Measurements from ENCODE around the gene KRTAP22-1.

Gene KRTAP22-1

DNA sequence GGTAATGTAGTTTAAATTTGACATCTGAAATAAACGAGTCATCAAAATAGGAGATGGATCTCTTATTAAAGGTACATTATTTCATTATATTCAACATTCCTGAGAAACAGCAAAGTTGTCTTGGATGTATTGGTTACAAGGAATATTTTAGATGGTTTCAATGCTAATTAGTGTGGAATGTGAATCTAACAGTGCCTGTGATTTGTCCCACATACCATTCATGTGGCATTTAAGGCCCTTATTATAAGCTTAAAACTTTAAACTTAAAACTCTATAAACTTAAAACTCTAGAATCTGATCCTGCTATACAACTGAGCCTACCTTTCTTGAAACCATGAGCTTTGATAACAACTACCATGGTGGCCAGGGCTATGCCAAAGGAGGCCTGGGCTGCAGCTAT is at the start of gene KRTAP22-1:
Gene KRTAP22-1, plus strand, starts transcription at position 301 of the 400 bp plus-strand sequence.
- no peak for DNase-seq

- no peak for DNase-seq
These were observed 48.1 kb upstream of the KRTAP22-1 start for GRCh38 chr21:30552782-30553181.

DNA sequence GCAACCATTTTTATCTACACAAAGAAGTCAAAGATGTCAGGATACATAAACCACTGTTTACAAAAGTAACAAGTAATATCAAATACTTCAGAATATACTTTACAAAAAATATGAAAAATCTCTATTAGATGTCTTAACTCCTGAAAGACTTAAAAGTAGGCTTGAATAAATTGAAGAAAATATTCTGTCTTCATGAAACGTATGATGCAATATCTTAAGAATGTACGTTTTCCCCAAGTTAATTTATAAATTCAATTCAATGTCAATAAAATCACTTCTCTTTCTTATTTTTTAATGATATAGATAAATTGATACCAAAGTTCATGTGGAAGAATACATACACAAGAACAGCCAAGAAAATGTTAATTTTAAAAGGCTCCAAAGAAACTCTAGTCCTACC is 45.8 kb upstream of the KRTAP22-1 start:
- DNase-seq = no peak

DNA sequence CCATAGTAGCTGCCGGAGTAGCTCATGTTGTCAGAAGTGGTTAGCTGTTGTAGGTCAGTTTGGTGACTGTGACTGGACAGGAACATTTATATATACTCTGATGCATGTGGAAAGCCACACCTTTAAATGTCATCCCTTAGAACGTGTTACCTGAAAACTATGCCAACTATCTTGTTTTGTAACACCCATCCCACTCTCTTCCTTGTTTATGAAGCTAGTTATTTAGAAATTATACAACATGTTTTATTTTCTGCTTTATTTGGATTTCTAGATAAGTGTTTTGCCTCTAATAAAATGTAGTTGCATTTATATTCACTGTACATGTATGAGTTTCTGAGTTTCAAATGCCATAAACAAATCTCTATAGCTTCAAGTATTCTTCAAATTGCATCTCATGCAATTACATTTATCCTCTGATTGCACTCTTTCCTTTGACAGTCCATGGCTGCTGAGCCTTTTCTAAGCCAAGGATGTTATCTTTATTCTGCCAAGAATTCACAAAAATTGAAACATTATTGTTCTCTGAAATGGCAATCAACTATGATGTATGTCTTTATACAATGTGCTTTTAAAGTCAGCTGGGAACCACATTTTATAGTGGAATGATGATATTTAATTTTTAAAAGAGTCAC is 39.5 kb upstream of the KRTAP22-1 start, which contains the start of gene KRTAP19-7:
Gene KRTAP19-7, minus strand, starts transcription at position 51 of the 632 bp plus-strand sequence. Its CDS starts 25 bp downstream, at position 26.
- DNase-seq = no peak

DNA sequence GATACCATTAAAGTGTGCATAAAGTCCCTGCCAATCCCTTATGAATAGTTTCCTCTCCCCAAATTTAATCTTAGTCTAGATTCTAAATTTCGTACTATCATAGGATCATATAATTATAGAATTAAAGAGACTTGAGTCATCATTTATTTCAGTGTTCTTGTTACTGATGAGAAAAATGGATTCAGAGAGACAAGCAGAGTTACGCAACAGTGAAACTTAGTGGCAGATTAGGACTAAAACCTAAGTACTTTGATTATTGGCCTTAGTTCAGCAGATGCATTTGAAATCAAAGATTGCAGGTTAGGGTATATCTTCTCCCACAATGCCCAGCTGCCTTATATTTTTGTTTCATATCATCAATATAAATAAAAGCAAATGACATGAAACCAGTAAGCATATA is 38.9 kb upstream of the KRTAP22-1 start:
- DNase-seq = no peak

DNA sequence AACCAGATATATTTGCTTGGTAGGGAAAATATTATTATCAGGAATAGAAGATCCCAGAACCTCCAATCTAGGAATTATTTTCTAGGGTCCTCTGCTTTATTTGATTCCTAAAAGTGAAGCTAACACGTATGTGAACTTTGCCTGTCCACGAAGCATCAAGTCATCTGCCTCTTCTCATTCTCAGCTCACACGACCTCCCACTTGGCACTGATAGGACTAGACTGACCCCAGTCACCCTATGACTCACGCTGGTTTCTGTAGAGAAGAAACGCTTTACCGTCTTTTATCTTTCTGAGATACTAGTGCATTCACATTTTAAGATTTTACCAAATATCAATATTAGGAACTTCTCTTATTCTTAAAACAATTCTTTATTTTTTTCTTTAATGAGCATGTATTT is 37.8 kb upstream of the KRTAP22-1 start:
- no peak for DNase-seq

DNA sequence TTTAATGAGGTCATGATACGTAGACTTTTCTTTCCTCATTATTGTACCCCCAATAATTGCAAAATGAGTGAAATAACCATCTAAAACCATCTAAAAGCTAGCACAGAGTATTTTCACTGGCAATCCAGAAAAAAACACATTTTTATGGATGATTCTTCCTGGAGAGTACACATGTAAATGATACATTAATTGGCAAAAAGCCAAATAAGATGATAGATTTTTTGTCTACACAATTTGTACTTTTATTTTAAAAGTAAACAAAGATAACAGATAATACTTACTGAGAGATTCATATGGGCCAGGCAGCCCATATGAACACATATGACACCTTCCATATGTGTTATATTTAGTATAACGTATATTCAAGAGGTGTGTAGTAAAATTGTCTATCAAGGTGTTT is 37.3 kb upstream of the KRTAP22-1 start:
- no peak for DNase-seq

GRCh38 chr21:30567617-30568016 is 33.3 kb upstream of the KRTAP22-1 start:
- DNase-seq = no peak

DNA sequence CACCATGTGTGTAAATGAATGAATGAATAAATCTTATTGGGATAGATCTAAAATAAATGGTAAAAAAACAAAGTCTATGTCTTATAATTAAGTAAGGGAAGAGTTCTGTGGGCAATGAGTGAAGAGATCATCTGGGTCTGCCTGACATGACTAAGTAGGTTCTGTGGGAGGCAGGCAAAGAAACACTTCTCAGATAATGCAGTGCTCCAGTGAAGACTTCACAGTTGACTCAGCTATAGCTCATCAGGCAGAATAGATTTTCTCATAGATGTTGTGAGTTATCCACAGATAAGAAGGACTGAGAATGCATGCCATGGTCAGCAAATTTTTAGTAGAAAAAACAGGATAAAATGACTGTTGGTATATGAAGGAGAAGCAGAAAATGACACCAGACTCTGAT is 23.1 kb upstream of the KRTAP22-1 start:
- no peak for DNase-seq

DNA sequence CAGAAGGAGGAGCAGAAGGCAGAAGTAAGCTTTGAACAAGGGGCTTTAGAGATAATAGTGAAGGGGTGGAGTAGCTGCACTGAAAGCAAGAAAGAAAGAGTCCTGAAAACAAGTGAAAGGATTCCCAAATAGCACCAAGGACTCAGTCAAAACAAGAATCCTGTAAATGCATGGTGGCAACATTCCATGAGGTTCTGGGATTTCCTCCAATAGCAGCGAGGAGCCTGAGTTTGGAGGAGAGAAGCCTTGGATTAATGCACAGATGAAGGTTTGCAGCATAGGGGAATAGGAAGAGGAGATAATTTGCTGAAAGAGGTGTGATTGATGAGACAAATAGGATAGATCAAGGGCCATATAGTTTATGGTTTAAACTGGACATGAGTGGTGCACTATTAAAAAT is 21.5 kb upstream of the KRTAP22-1 start:
- no peak for DNase-seq

DNA sequence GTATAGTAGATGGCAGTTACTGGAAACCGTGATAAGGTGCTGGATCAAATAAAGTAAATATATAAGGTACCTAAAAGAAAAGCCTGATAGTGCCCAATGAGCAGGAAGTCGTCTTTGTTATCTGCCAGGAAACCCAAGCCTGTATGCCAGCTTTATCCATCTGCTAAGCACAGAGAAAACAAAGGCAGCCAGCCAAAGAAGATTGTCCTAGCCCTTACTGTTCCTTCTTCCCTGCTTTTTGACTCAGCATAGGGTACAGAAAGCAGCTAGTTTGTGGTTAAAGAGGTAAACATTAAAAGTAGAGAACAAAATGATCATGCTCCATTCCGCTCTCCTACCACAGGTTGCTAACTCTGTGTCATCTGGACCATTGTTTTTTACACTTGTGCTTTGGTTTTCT is 20.8 kb upstream of the KRTAP22-1 start:
- no peak for DNase-seq

DNA sequence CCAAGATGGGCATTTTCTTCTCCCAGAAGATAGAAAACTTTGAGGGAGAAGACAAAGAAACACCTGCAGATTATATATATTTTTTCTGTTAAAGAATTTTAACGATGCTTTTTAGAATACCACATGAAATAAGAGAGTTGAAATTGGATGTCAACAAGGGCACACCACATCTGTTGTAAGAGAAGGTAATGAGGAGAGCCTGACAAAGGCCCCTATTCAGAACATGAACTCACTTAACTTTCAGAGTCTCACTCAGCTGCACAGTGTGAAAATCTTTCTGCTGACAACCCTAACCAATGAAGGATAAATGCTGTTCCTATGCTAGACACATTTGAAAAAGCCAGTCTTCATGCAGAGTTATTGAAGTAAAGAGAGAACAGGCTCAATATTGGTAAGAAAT is 18.0 kb upstream of the KRTAP22-1 start:
- DNase-seq = no peak

GRCh38 chr21:30590297-30590696 is 10.6 kb upstream of the KRTAP22-1 start, which contains the start of gene KRTAP22-2:
Gene KRTAP22-2, minus strand, starts transcription at chr21:30590397.
- DNase-seq = no peak

DNA sequence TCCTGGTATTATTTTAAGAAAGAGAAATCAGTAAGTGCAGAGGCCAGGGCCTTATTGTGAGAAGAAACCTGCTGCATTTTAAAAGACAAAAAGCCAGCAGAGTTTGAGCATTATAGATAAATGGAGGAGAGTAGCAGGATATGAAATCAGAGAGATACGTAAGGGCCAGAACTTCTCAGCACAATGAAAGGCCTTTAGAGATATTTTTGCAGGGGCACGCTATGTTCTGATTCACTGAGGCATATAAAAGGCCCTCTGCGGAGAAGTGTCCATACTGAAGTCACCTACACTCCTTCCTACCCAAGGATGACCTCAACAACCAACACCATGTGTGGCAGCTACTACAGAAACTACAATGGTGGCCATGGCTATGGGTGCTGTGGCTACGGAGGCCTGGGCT is 8.7 kb upstream of the KRTAP22-1 start, which contains the start of gene KRTAP6-3:
Gene KRTAP6-3, plus strand, starts transcription at position 301 of the 400 bp plus-strand sequence. Its CDS starts 6 bp downstream, at position 307.
- no peak for DNase-seq

DNA sequence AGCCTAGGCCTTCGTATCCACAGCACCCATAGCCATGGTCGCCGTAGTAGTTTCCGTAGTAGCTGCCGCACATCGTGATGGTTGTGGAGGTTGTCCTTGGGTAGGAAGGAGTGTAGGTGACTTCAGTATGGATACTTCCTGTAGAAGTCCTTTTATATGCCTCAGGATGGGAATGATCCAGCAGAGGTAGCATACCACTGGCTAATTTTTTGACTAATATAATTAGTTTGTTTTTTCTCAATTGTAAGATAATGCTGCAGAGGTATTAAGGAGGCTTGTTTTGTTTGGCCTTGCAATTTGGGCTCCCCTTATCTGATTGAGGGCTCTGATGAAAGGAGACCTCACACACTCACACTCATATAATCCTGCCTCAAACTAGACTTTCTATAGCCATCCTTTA is 2.1 kb upstream of the KRTAP22-1 start, which contains the start of gene KRTAP6-2:
Gene KRTAP6-2, minus strand, starts transcription at position 101 of the 400 bp plus-strand sequence. Its CDS starts 28 bp downstream, at position 73.
- no peak for DNase-seq

GRCh38 chr21:30605968-30606367 is 5.1 kb downstream of the KRTAP22-1 start:
- no peak for DNase-seq

DNA sequence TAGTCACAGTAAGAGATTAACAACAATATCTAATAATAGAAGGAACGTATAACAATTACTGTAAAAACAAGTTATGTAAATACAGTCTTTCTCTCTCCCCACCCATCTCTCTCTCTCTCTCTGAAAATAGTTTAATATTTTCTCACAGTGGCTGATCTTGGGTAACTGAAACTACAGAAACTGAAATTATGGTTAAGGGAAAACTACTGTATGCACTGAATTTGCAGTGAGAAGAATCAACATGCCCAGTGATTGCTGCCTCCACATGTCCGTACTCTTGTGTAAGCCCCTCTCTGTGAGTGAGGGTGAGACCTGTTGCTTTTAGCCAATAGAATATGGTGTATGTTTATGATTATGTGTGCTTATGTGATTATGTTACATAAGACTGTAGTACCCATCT is 11.2 kb downstream of the KRTAP22-1 start:
- DNase-seq = no peak

DNA sequence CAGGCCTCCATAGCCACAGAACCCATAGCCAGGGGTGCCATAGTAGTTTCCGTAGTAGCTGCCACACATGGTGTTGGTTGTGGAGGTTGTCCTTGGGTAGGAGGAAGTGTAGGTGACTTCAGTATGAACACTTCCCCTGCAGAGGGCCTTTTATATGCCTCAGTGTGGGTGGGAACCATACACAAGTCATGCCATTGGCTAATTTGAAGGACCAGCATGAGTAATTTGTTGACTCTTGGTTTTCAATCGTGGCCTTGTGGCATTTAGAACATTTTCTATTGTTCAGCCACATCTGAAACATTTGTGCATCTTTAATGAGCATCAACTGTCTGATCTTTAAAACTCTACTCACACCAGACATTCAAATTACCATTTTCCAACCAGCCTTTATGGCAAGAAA is 12.9 kb downstream of the KRTAP22-1 start, which contains the start of gene KRTAP6-1:
Gene KRTAP6-1, minus strand, starts transcription at position 95 of the 400 bp plus-strand sequence. Its CDS starts 26 bp downstream, at position 69.
- DNase-seq = no peak

DNA sequence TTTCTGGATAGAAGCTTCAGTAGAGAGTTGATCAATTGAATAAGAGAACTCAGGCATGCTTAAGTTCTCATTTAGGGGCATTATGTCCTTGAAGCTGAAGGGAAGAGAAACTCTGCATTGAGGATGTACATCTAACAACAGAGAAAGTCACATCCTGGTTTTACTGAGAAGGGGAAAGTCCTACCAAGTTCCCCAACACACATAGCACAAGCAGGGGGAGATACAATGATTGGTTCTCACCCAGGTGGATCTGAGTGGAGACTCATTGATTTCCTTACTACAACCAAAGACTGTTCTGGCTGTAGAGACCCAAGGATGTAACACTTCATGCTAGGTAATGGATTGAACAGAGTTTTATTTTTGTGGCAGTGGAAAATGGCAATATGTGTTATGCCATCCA is 14.3 kb downstream of the KRTAP22-1 start:
- DNase-seq = no peak

DNA sequence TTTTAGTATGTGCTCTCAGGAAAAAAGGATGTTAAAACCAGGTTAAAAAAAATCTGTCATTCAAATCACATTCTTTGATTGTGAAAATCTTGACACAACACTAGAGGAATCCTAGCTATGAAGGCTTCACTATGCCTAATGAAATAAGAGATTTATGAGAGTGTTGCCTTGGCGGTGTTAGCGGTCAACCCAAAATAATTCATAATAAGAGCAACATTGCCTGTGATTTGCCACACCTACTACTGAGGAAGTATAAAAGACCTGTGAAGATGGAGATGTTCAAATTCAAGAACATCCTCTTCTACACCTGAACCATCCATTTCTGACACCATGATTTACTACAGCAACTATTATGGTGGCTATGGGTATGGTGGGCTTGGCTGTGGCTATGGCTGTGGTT is 15.2 kb downstream of the KRTAP22-1 start, which contains the start of gene KRTAP20-1:
Gene KRTAP20-1, plus strand, starts transcription at position 301 of the 400 bp plus-strand sequence. Its CDS starts 30 bp downstream, at position 331.
- DNase-seq = no peak

GRCh38 chr21:30620080-30620479 is 19.2 kb downstream of the KRTAP22-1 start:
- no peak for DNase-seq

DNA sequence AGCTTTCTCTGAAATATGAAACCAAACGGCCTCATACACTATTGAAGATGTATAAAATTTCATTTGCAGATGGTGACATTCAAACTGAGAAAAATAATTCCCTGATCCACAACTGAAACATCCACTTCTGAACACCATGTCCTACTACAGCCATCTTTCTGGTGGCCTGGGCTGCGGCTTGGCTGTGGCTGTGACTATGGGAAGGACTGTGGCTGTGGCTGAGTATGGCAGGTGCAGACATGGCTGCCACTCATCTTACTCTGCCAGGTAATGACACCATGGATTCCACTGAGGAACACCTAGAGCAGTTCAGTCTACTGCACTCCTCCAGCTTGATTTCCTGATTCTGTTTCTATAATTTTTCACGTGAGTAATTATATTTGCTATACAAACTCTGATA is 19.6 kb downstream of the KRTAP22-1 start, which contains the start of gene KRTAP20-4:
Gene KRTAP20-4, plus strand, starts transcription at position 106 of the 400 bp plus-strand sequence.
- no peak for DNase-seq

GRCh38 chr21:30623362-30623761 is 22.5 kb downstream of the KRTAP22-1 start:
- DNase-seq = no peak

GRCh38 chr21:30625449-30626165 is 24.7 kb downstream of the KRTAP22-1 start:
- DNase-seq = no peak

Measured in NCI-H1436 (cell line).